Measurements from ENCODE around the gene SPON2.

DNA sequence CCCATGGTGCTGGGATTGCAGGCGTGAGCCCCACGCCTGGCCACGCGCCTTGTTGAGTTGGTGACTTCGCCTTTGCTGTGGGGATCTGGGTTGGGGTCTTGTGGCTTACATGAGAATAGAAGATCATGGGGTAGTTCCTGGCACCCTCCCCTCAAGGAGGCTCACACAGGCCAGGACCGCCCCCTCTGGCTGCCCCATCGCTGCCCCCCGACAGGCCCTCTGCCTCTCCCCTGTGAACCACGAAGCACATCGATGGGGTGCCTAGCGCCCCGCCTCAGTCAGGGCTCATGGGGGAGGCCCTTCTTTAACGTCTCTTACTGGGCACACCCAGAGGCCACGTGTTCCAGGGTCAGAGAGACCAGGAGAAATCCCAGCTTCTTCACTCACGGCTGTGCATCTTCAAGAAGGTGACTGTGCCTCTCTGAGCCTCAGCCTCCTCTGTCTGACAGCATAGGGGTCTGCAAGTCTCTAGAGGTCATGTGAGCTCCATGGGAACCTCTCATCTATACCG is 23.6 kb upstream of the SPON2 start:
- TF ChIP-seq RARB (CRISPR knock-in tag; IDR thresholded peaks at IDR 0.05): no peak
- no peak for TF ChIP-seq ZNF70 (CRISPR knock-in tag; IDR thresholded peaks at IDR 0.05)
- TF ChIP-seq, protein P1, sequence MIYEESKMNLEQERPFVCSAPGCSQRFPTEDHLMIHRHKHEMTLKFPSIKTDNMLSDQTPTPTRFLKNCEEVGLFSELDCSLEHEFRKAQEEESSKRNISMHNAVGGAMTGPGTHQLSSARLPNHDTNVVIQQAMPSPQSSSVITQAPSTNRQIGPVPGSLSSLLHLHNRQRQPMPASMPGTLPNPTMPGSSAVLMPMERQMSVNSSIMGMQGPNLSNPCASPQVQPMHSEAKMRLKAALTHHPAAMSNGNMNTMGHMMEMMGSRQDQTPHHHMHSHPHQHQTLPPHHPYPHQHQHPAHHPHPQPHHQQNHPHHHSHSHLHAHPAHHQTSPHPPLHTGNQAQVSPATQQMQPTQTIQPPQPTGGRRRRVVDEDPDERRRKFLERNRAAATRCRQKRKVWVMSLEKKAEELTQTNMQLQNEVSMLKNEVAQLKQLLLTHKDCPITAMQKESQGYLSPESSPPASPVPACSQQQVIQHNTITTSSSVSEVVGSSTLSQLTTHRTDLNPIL (CRISPR knock-in tag; IDR thresholded peaks at IDR 0.05; ENCODE audit: low read depth): no peak
